ENCODE data around the gene EIF5.

Gene EIF5

GRCh38 chr14:103311171-103311997, 22.7 kb upstream of the EIF5 start:
- DNase-seq: no peak

GRCh38 chr14:103312006-103312635, 21.9 kb upstream of the EIF5 start:
- no peak for DNase-seq

- DNase-seq: no peak
These were observed 20.3 kb upstream of the EIF5 start for GRCh38 chr14:103313704-103314103.

- no peak for DNase-seq
These were observed 19.4 kb upstream of the EIF5 start for GRCh38 chr14:103314496-103315277.

GRCh38 chr14:103315351-103315911, 18.6 kb upstream of the EIF5 start:
- DNase-seq: no peak

- DNase-seq: no peak
These were observed 18.1 kb upstream of the EIF5 start for GRCh38 chr14:103315941-103316340.

GRCh38 chr14:103316721-103317121, 17.3 kb upstream of the EIF5 start:
- no peak for DNase-seq

- DNase-seq: no peak
These were observed 16.8 kb upstream of the EIF5 start for GRCh38 chr14:103317251-103317650.

- DNase-seq: no peak
These were observed 16.0 kb upstream of the EIF5 start for GRCh38 chr14:103317976-103318580.

GRCh38 chr14:103318750-103319419, 15.2 kb upstream of the EIF5 start:
- DNase-seq: no peak

GRCh38 chr14:103319422-103319821, 14.6 kb upstream of the EIF5 start:
- no peak for DNase-seq

- DNase-seq: no peak
These were observed 8.0 kb upstream of the EIF5 start for GRCh38 chr14:103326078-103326477.

GRCh38 chr14:103328941-103329340, 5.1 kb upstream of the EIF5 start:
- DNase-seq: no peak

GRCh38 chr14:103329401-103330347, 4.4 kb upstream of the EIF5 start:
- DNase-seq: no peak

- DNase-seq: no peak
These were observed 3.5 kb upstream of the EIF5 start for GRCh38 chr14:103330536-103330935.

- no peak for DNase-seq
These were observed 1.7 kb upstream of the EIF5 start for GRCh38 chr14:103332143-103332919.

- DNase-seq: peak; percentile 90
These were observed 896 bp downstream of the EIF5 start for GRCh38 chr14:103334644-103335622.

- DNase-seq: no peak
These were observed 2.2 kb downstream of the EIF5 start for GRCh38 chr14:103336191-103336590.

- DNase-seq: no peak
These were observed 3.8 kb downstream of the EIF5 start for GRCh38 chr14:103337794-103338193.

Data from stimulated activated CD4-positive, alpha-beta T cell treated with anti-CD3 and anti-CD28 coated beads, Interleukin-4, amount 100 ng/mL, for 1 hour (primary cell).